ENCODE data around the gene NBEAL2.

DNA sequence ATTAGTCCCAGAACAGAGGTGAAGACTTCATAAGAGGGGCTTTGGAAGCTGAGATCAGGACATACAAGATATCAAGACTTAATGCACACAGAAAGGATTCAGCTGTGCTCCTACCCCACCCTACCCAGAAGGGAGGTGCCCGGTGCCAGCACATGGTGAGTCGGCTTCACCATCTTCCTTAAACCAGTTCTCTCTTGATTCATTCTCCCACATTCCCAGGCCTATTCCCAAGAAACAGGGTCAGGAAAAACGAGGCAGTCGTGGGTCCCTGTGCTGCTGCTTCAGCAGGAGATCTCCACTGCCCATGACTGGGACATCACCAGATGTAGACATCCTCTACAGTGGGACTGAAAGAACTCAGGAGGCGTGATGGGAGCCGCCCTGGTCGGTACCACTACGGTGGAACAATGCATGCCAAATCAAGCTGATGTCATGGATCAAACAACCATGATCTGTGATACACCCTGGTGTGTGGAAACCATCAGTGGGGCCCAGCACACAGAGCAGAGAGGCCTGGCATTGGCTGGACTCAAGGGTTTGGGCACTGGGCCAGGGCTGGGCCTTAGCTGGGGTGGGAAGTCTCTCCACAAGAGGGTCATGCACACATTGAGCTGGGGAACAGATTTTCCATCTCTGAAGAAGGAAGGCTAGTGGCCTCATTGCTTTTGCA is 44.8 kb upstream of the NBEAL2 start:
- TF ChIP-seq, protein P1, sequence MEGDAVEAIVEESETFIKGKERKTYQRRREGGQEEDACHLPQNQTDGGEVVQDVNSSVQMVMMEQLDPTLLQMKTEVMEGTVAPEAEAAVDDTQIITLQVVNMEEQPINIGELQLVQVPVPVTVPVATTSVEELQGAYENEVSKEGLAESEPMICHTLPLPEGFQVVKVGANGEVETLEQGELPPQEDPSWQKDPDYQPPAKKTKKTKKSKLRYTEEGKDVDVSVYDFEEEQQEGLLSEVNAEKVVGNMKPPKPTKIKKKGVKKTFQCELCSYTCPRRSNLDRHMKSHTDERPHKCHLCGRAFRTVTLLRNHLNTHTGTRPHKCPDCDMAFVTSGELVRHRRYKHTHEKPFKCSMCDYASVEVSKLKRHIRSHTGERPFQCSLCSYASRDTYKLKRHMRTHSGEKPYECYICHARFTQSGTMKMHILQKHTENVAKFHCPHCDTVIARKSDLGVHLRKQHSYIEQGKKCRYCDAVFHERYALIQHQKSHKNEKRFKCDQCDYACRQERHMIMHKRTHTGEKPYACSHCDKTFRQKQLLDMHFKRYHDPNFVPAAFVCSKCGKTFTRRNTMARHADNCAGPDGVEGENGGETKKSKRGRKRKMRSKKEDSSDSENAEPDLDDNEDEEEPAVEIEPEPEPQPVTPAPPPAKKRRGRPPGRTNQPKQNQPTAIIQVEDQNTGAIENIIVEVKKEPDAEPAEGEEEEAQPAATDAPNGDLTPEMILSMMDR (IDR thresholded peaks at IDR 0.05): no peak
- TF ChIP-seq POLR2A (IDR thresholded peaks at IDR 0.05): no peak
